ENCODE measurements around the gene CCNA2. TPM values are rescaled to one million over a fixed set of nuclear protein-coding genes. Genes with fewer than 3 reads are reported as not detected.

The CCNA2 gene
- total RNA-seq, 2 donors from 2014 or later, result 2.4 to 2.5 TPM

DNA sequence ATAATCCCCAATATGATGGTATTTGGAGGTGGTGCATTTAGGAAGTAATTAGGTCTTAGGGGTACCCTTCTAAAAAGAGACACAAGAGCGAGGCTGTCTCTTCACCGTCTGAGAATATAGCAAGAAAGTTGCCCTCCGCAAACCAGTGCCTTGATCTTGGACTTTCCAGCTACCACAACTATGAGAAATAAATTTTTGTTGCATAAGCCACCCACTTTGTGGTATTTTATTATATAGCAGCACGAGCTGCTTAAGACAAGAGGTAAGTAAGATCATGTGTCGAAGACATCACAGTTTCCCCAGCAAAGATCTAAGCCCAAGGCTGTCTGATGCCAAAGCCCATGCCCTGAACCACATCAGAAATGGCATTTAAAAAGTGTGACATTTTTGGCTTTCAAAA is 32.2 kb downstream of the CCNA2 start:
- Histone ChIP-seq H3K9me3 (no peaks in the 10 kb centered on the region), H3K4me1 (ENCODE audit: control insufficient read depth in 1 of 2, low read depth in 2 of 2) (no peaks in the 10 kb centered on the region), H3K36me3 (no peaks in the 10 kb centered on the region), H3K4me3 (no peak overlapping the region), H3K27ac (no peak overlapping the region), H3K27me3 (replicated peaks; ENCODE audit: insufficient read depth) (no peaks in the 10 kb centered on the region)
- DNase-seq (ENCODE audit: low spot score), result no peak
- ATAC-seq (ENCODE audit: insufficient number of reproducible peaks, low FRiP score, low read depth), result no peak
- TF ChIP-seq CTCF (IDR thresholded peaks at IDR 0.05), result no peak

DNA sequence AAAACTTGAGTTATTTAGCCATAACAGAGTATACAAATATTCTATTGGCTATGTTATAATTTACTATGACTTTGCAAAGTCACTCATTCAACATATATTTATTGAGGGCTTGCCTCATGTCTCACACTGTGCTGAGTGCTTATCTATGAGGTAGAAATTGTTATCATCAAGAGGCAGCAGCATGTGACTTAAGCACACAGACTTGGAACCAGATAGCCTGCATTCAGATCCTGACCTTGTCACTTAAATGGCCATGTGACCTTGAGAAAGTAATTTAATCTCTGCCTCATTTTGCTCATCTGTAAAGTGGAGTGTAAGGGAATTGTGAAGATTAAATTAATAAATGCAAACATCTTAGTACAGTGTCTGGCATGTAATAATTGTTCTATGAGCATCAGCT is 32.7 kb downstream of the CCNA2 start:
- H3K4me1 ChIP-seq (ENCODE audit: control insufficient read depth in 1 of 2, low read depth in 2 of 2), result no peaks in the 10 kb centered on the region
- H3K9me3 ChIP-seq, result no peaks in the 10 kb centered on the region
- no peak overlapping the region for H3K4me3 ChIP-seq
- no peak for ATAC-seq (ENCODE audit: insufficient number of reproducible peaks, low FRiP score, low read depth)
- no peaks in the 10 kb centered on the region for H3K36me3 ChIP-seq
- no peak for DNase-seq (ENCODE audit: low spot score)
- H3K27me3 ChIP-seq (replicated peaks; ENCODE audit: insufficient read depth), result no peaks in the 10 kb centered on the region
- no peak for TF ChIP-seq CTCF (IDR thresholded peaks at IDR 0.05)
- H3K27ac ChIP-seq, result no peak overlapping the region

DNA sequence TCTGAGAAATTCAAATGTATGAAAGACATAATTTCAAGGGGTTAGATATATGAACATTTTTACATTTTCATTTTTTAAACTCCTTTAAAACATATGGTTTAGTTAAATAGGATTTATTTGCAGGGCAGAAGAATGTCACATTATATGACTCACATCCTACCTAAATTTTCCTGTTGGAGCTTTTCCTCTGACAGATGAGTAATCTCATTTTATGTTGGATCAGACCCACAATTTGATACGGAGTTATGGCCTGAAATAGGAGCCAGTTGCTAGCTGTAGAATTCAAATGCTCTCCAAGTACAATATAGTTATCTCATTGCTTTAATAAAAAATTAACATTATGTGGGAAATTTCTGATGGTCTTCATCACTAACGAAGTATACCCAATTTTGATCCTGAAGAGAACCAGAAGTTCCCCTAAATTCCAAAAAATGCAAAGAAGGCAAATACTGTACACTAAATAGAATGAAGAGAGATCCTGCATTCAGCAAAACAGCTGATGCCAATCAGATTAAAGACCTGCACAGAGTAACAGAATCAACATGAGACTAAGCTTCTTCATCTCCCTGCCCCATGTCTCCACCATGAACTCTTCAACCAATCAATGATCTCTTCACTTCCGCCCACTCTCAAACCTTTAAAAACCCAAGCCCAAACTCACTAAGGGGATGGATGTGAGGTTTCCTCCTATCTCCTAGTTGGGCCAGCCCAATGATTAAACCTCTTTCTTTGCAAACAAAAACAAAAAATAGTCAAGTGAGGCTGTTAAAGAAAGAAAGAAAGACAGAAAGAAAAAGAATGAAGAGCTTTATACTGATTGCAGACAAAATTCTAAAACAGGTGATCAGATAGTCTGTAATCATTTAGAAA is 33.5 kb downstream of the CCNA2 start:
- no peak for TF ChIP-seq CTCF (IDR thresholded peaks at IDR 0.05)
- Histone ChIP-seq H3K27ac (no peak overlapping the region), H3K36me3 (no peaks in the 10 kb centered on the region), H3K27me3 (replicated peaks; ENCODE audit: insufficient read depth) (no peaks in the 10 kb centered on the region), H3K4me3 (no peak overlapping the region), H3K9me3 (no peaks in the 10 kb centered on the region), H3K4me1 (ENCODE audit: control insufficient read depth in 1 of 2, low read depth in 2 of 2) (no peaks in the 10 kb centered on the region)
- ATAC-seq (ENCODE audit: insufficient number of reproducible peaks, low FRiP score, low read depth), result no peak
- DNase-seq (ENCODE audit: low spot score), result no peak

DNA sequence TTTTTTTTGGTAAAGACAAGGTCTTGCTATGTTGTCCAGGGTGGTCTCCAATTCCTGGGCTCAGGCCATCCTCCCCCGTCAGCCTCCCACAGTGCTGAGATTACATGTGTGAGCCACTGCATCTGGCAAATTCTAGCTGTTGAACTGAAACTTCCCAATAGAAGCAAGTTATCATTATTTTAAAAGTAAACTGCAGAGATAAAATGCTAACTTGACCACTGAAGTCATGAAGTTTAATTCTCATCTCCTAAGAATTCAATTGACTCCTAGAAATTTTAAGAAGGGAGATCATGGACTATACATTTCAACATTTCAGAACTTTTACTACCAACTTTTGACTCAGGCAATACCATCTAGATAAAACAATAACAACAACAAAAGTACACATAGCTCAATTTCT is 34.2 kb downstream of the CCNA2 start:
- H3K9me3 ChIP-seq, result no peaks in the 10 kb centered on the region
- no peaks in the 10 kb centered on the region for H3K27me3 ChIP-seq (replicated peaks; ENCODE audit: insufficient read depth)
- no peak overlapping the region for H3K4me3 ChIP-seq
- DNase-seq (ENCODE audit: low spot score) (no peak), ATAC-seq (ENCODE audit: insufficient number of reproducible peaks, low FRiP score, low read depth) (no peak)
- no peaks in the 10 kb centered on the region for H3K4me1 ChIP-seq (ENCODE audit: control insufficient read depth in 1 of 2, low read depth in 2 of 2)
- no peak for TF ChIP-seq CTCF (IDR thresholded peaks at IDR 0.05)
- H3K27ac ChIP-seq, result no peak overlapping the region
- H3K36me3 ChIP-seq, result no peaks in the 10 kb centered on the region

DNA sequence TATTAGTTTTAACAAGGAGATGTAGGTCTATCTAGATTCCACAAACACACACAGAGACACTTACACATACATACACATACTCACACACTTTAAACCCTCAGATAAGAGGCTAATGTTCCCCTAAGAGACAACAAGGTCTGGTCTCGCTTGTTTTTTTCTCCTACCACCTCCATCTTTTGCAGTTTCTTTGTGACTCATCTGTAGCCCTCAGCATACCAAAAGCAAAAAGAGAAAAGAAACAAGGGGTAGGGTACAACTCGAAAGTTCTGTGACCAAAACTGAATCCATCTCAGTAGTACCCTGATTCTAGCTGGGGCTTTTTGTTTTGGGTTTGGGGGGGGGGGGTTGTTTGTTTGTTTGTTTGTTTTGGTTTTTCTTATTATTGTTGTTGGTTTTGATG is 34.8 kb downstream of the CCNA2 start:
- Histone ChIP-seq H3K27ac (no peak overlapping the region), H3K9me3 (no peaks in the 10 kb centered on the region), H3K4me1 (ENCODE audit: control insufficient read depth in 1 of 2, low read depth in 2 of 2) (no peaks in the 10 kb centered on the region), H3K36me3 (no peaks in the 10 kb centered on the region), H3K4me3 (no peak overlapping the region), H3K27me3 (replicated peaks; ENCODE audit: insufficient read depth) (no peaks in the 10 kb centered on the region)
- no peak for DNase-seq (ENCODE audit: low spot score)
- ATAC-seq (ENCODE audit: insufficient number of reproducible peaks, low FRiP score, low read depth), result no peak
- TF ChIP-seq CTCF (IDR thresholded peaks at IDR 0.05), result no peak

All from thoracic aorta (tissue), 2 donors.